Muscle of leg (tissue), 16 donors: ENCODE data around the gene DRAM2. TPM values are rescaled to one million over a fixed set of nuclear protein-coding genes. Genes with fewer than 3 reads are reported as not detected.

Experiments used
- DNase-seq: peaks from one replicate; pipeline ENCODE4 v3.0.0; 2013
- H3K27ac ChIP-seq: one replicate; pipeline ENCODE4 v1.5.1; 2013; ENCODE audit warnings: mild to moderate bottlenecking, low read length, control low read depth
- H3K27me3 ChIP-seq: one replicate; pipeline ENCODE4 v1.6.1; 2013; ENCODE audit warnings: low read length; ENCODE audit not compliant: control insufficient read depth, insufficient read depth
- H3K36me3 ChIP-seq: one replicate; pipeline ENCODE4 v1.6.1; 2013; ENCODE audit warnings: low read length; ENCODE audit not compliant: control insufficient read depth, insufficient read depth
- H3K4me1 ChIP-seq: one replicate; pipeline ENCODE4 v1.6.1; 2013; ENCODE audit warnings: low read length; ENCODE audit not compliant: control insufficient read depth, insufficient read depth
- H3K4me3 ChIP-seq: one replicate; pipeline ENCODE4 v1.5.1; 2013; ENCODE audit warnings: low read length, control low read depth
- H3K9me3 ChIP-seq: replicated peaks from 2 replicates; pipeline ENCODE4 v1.6.1; 2013; ENCODE audit warnings: low read depth, low read length; ENCODE audit not compliant: control insufficient read depth
- WGBS: methylation state at CpG from one replicate; pipeline ENCODE4 v1.1.5; 2013; ENCODE audit warnings: missing lambda C conversion rate; ENCODE audit not compliant: insufficient coverage; 5-methylcytosine and 5-hydroxymethylcytosine counted together
- long read RNA-seq, 11 donors: transcript quantifications; one replicate each; lab custom pipeline, GENCODE V29; 2026
- polyA plus RNA-seq, 8 donors: library from polyadenylated mRNA; unstranded; fragments of 120-200 nt; gene quantifications; one replicate each; pipeline versions ENCODE4 v1.2.1 to v1.2.3, GENCODE V29; 2013; ENCODE audit warnings: inconsistent platforms in 1 of 8, low replicate concordance in 1 of 8; ENCODE audit not compliant: insufficient read length in 8 of 8, insufficient read depth in 1 of 8
- total RNA-seq: library from RNA; stranded (reverse); fragments of 120-200 nt; gene quantifications from one replicate; pipeline ENCODE4 v1.2.4, GENCODE V29; 2013

The DRAM2 gene
- total RNA-seq (31.4 TPM), polyA plus RNA-seq (10 to 100 TPM; 34.5 to 45.0 (median 39.5) TPM)
- long read RNA-seq, donor 1: 0 reads
- long read RNA-seq, donor 2: 0 reads
- long read RNA-seq, donor 3, partial matches to known transcripts: 0 of 2 reads
- long read RNA-seq, donor 3, other reads (novel, unspliced or antisense): 0 of 2 reads
- long read RNA-seq, donor 4, partial matches to known transcripts: 0 of 2 reads
- long read RNA-seq, donor 4, other reads (novel, unspliced or antisense): 0 of 2 reads
- long read RNA-seq, donor 5, partial matches to known transcripts: 0 of 14 reads
- long read RNA-seq, donor 5, other reads (novel, unspliced or antisense): 5 of 14 reads
- long read RNA-seq, donor 6: 0 reads
- long read RNA-seq, donor 7, partial matches to known transcripts: 0 of 9 reads
- long read RNA-seq, donor 7, other reads (novel, unspliced or antisense): 8 of 9 reads
- long read RNA-seq, donor 8, partial matches to known transcripts: 0 of 2 reads
- long read RNA-seq, donor 8, other reads (novel, unspliced or antisense): 0 of 2 reads
- long read RNA-seq, donor 9, partial matches to known transcripts: 0 of 2 reads
- long read RNA-seq, donor 9, other reads (novel, unspliced or antisense): 0 of 2 reads
- long read RNA-seq, donor 10: 0 reads
- long read RNA-seq, donor 11, partial matches to known transcripts: 0 of 3 reads
- long read RNA-seq, donor 11, other reads (novel, unspliced or antisense): 0 of 3 reads

DNA sequence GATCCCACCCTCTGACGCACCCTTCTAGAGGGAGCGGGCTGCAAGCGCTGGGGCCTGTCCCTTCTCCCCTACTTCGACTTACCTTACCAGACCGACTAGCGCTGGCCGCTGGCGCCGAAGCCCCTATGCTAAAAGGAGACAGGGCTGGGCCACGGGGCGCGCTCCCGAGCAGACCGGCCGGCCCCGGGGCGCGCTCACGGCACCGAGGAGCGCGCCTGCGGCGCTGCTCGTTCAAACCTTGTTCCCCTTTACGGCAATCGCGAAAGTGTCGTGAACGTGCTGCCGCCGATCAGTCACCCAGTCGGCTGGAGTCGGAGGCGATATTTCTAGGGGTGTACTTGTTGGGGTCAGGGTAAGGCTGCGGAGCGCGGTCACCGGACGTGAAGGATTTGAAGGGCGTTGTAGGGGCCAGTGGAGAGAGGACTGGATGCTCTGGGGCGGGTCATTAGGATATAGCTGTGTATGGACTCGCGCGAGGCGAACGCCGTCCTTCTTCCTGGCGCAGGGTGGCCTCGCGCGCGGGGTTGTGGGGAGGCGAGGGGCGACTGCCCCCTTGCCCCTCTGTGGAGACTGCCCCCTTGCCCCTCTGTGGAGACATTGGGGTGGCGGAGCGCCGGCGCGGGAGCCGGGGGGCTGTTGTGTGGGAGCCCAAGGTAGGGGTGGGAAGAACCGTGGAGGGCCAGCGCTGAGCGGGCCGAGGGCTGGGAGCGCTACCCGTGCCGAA lies at the start of gene DRAM2, which contains the start of gene CEPT1:
TSS of gene DRAM2 (minus strand) at position 138 of the 724 bp plus-strand sequence. CDS start 8,539 bp downstream, outside the sequence.
TSS of gene CEPT1 (plus strand) at position 268 of the 724 bp plus-strand sequence. CDS start 7,492 bp downstream, outside the sequence.
- Histone ChIP-seq H3K9me3 (no peaks in the 10 kb centered on the region), H3K4me1 (no peaks in the 10 kb centered on the region), H3K36me3 (no peaks in the 10 kb centered on the region), H3K27ac (peak within 1 kb of the TSS; percentile 96), H3K4me3 (peak within 1 kb of the TSS; percentile 96), H3K27me3 (no peaks in the 10 kb centered on the region)
- 0% methylated on average over 49 of the region's 68 CpGs for WGBS
- peak; percentile 99 for DNase-seq

- Histone ChIP-seq H3K36me3 (peaks cover 39% of the 10 kb centered on the region), H3K9me3 (no peaks in the 10 kb centered on the region), H3K27ac (no peak overlapping the region), H3K4me1 (no peaks in the 10 kb centered on the region), H3K27me3 (no peaks in the 10 kb centered on the region), H3K4me3 (no peak overlapping the region)
- no peak for DNase-seq
These were observed 44.8 kb upstream of the DRAM2 start for GRCh38 chr1:111184663-111185062.

DNA sequence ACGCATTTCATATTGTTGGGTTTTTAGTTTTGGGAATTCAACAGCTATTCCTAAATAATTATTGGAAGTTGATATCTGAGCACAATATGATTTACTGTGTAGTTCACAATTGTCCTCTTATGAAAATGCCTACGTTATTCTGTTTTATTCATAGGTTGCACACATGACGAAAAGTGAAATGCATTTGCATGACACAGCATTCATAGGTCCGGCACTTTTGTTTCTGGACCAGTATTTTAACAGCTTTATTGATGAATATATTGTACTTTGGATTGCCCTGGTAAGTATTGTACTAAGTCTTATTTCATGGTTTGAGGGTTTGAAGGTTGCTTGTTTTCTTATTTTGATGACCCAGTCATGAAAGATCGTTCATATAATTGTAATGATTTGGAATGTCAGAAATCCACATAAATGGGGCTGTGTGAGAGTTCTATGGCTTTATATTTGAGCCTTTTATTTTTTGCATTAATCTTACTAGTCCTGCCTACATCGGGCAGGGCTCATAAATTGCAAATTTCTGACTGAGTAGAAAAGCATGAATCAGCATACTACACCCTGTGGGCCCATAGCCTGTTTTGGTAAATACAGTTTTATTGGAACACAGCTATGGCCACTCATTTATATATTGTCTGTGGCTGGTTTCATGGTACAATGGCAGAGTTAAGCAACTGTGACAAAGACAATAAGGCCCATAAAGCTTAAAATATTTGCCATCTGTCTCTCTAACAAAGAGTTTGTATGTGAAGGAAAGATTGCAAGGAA lies 43.6 kb upstream of the DRAM2 start:
- no peak for DNase-seq
- Histone ChIP-seq H3K9me3 (no peaks in the 10 kb centered on the region), H3K36me3 (peaks cover 37% of the 10 kb centered on the region), H3K27me3 (no peaks in the 10 kb centered on the region), H3K4me3 (no peak overlapping the region), H3K4me1 (no peaks in the 10 kb centered on the region), H3K27ac (no peak overlapping the region)
- 80% methylated on average over 2 of the region's 6 CpGs for WGBS

DNA sequence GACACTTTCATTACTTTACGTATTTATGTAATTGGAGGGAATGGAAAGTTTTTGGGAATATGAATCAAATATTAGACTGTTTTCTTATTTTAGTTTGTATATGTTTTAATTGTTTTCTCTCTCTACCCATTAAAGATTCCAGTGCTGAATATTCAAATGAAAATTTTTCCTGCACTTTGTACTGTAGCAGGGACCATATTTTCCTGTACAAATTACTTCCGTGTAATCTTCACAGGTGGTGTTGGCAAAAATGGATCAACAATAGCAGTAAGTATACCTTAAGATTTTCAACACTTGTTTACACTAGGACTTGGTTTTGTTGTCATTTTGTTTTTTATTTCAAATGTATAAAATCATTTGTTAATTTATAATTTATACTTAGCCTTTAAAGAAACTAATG lies 42.2 kb upstream of the DRAM2 start:
- Histone ChIP-seq H3K9me3 (no peaks in the 10 kb centered on the region), H3K4me3 (no peak overlapping the region), H3K27ac (no peak overlapping the region), H3K27me3 (no peaks in the 10 kb centered on the region), H3K36me3 (peaks cover 24% of the 10 kb centered on the region), H3K4me1 (no peaks in the 10 kb centered on the region)
- WGBS: no CpG with 5 or more reads among the region's 2 CpGs
- DNase-seq: no peak

DNA sequence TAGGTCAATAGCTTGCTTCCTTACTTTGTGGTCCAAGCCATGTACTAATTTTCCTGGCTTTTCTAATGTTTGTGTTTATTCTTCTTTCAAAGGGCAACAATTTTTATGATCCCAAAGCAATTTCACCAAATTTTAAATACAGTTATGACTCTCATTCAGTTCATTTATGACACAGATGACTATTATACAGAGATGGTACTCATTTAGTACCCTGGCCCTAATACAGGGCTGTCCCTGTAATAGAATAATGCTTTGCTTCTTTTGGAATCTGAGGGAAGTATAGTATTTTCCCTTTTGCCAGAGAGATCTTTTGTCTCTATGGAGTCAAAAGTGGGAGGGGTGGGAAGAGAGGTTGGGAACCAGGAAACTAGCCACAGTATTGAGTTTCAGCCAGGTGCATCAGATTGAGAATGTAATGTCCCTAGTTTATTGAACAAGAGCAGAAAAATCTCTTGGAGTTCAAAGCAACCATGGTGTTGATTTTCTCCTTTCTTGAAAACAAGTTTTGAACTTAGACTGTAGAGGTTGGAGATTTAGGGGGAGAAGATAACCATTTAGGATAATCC lies 40.2 kb upstream of the DRAM2 start:
- Histone ChIP-seq H3K9me3 (no peaks in the 10 kb centered on the region), H3K27me3 (no peaks in the 10 kb centered on the region), H3K36me3 (peaks cover 16% of the 10 kb centered on the region), H3K4me3 (no peak overlapping the region), H3K4me1 (no peaks in the 10 kb centered on the region), H3K27ac (no peak overlapping the region)
- no peak for DNase-seq

DNA sequence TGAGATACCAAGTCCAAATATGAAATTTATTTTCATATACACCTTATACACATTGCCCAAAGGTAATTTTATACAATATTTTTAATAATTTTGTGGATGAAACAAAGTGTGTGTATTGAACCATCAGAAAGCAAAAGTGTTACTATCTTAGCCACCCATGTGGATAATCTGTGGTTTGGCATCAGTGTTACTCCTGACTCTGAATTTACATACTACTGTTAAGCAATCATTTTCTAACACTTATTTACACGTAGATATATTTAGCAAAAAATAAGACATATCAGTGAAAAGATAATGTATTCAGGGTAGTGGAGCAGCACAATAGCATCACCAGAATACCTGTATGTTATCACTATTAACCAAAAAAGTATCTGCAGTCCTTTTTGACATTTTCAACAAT lies 36.8 kb upstream of the DRAM2 start:
- Histone ChIP-seq H3K27me3 (no peaks in the 10 kb centered on the region), H3K27ac (no peak overlapping the region), H3K4me1 (no peaks in the 10 kb centered on the region), H3K36me3 (peaks cover 6% of the 10 kb centered on the region), H3K9me3 (no peaks in the 10 kb centered on the region), H3K4me3 (no peak overlapping the region)
- no CpG with 5 or more reads among the region's 1 CpG for whole genome bisulfite sequencing
- DNase-seq: no peak

- no peaks in the 10 kb centered on the region for H3K27me3 ChIP-seq
These were observed 35.5 kb upstream of the DRAM2 start for GRCh38 chr1:111175349-111175748.

DNA sequence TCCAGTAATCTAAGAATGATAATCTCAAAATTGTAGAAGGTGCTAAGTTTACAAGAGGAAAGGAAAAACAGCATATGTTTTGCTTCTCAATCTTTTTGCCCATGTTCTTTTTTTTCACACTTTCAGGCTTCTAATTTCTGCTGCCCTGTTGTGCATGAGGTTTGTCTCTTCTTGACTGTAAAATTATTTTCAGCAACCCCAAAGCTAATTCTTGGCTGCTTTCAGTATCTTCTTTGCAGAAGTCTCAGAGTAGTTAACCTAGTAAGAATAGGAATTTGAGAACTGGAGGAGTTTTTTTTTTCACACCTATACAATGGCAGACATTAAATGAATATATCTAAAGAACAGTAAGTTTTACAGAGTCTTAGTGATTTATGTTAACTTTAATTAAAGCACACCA lies 34.2 kb upstream of the DRAM2 start:
- no peak for DNase-seq
- H3K36me3 ChIP-seq: peaks cover 6% of the 10 kb centered on the region
- no peaks in the 10 kb centered on the region for H3K27me3 ChIP-seq

More at GRCh38 chr1:111175349-111175748, 35.5 kb upstream of the DRAM2 start:
- Histone ChIP-seq H3K4me3 (no peak overlapping the region), H3K9me3 (no peaks in the 10 kb centered on the region), H3K27ac (no peak overlapping the region), H3K36me3 (peaks cover 6% of the 10 kb centered on the region), H3K4me1 (no peaks in the 10 kb centered on the region)
- WGBS: no CpG with 5 or more reads among the region's 3 CpGs
- no peak for DNase-seq

GRCh38 chr1:111172463-111172862 lies 32.6 kb upstream of the DRAM2 start:
- no peaks in the 10 kb centered on the region for H3K9me3 ChIP-seq

More for the DNA sequence above, 34.2 kb upstream of the DRAM2 start:
- no peak overlapping the region for H3K27ac ChIP-seq
- H3K4me1 ChIP-seq: no peaks in the 10 kb centered on the region
- no peaks in the 10 kb centered on the region for H3K9me3 ChIP-seq
- no peak overlapping the region for H3K4me3 ChIP-seq

More at GRCh38 chr1:111172463-111172862, 32.6 kb upstream of the DRAM2 start:
- Histone ChIP-seq H3K36me3 (peaks cover 6% of the 10 kb centered on the region), H3K27me3 (no peaks in the 10 kb centered on the region), H3K27ac (no peak overlapping the region), H3K4me3 (no peak overlapping the region), H3K4me1 (no peaks in the 10 kb centered on the region)
- DNase-seq: no peak
